Neural cell (in vitro differentiated cells): ENCODE results near the gene CPAMD8. TPM values are rescaled to one million over a fixed set of nuclear protein-coding genes. Genes with fewer than 3 reads are reported as not detected.
"Not testable (repeated sequence)": the region's sequence is repeated elsewhere in the genome, so short reads cannot be mapped to it uniquely, and the experiment has no call there.

Experiments used
- H2AFZ ChIP-seq: fragments of 200-600, 300-800 bp; sonication (generic), shearing (Covaris generic); 2 replicates; pipeline ENCODE4 v1.6.0; 2014; ENCODE audit warnings: low read depth, mild to moderate bottlenecking, antibody characterized with exemption, low read length, moderate library complexity
- H3F3A ChIP-seq: fragments of 200-600 bp; shearing (Covaris generic); 2 replicates; pipeline ENCODE4 v1.6.1; 2016; ENCODE audit warnings: mild to moderate bottlenecking, moderate library complexity, mixed read lengths, antibody characterized with exemption, low read length; ENCODE audit not compliant: insufficient read depth, poor library complexity, severe bottlenecking
- H3K27ac ChIP-seq: fragments of 200-600, 300-800 bp; sonication (generic), shearing (Covaris generic); 2 replicates; pipeline ENCODE4 v1.5.1; 2014; ENCODE audit warnings: mild to moderate bottlenecking, low read length, moderate library complexity
- H3K27me3 ChIP-seq: fragments of 300-800, 200-600 bp; sonication (generic), shearing (Covaris generic); 2 replicates; pipeline ENCODE4 v1.6.0; 2014; ENCODE audit warnings: mild to moderate bottlenecking, low read depth, low read length, moderate library complexity; ENCODE audit not compliant: insufficient read depth
- H3K36me3 ChIP-seq: fragments of 300-800, 200-600 bp; sonication (generic), shearing (Covaris generic); 2 replicates; pipeline ENCODE4 v1.5.1; 2014; ENCODE audit warnings: mild to moderate bottlenecking, antibody characterized with exemption, low read length, moderate library complexity; ENCODE audit not compliant: insufficient read depth
- H3K4me2 ChIP-seq: fragments of 300-800, 200-600 bp; sonication (generic), shearing (Covaris generic); 2 replicates; pipeline ENCODE4 v1.6.0; 2014; ENCODE audit warnings: mild to moderate bottlenecking, low read length
- H3K4me3 ChIP-seq: fragments of 300-800, 200-600 bp; sonication (generic), shearing (Covaris generic); 2 replicates; pipeline ENCODE4 v1.5.1; 2014; ENCODE audit warnings: mild to moderate bottlenecking, low read length, moderate library complexity
- H3K79me2 ChIP-seq: fragments of 200-600 bp; shearing (Covaris generic); replicated peaks from 2 replicates; pipeline ENCODE4 v1.6.0; 2014; ENCODE audit warnings: mild to moderate bottlenecking, low read length, moderate library complexity; ENCODE audit not compliant: insufficient read depth
- H3K9ac ChIP-seq: fragments of 300-800, 200-600 bp; sonication (generic), shearing (Covaris generic); 2 replicates; pipeline ENCODE4 v1.6.1; 2016; ENCODE audit warnings: mild to moderate bottlenecking, low read length, mixed read lengths
- H3K9me2 ChIP-seq: fragments of 200-600 bp; shearing (Covaris generic); 2 replicates; pipeline ENCODE4 v1.6.1; 2016; ENCODE audit warnings: mild to moderate bottlenecking, low read length, mixed read lengths; ENCODE audit not compliant: insufficient read depth
- H3K9me3 ChIP-seq: fragments of 200-600, 300-800 bp; sonication (generic), shearing (Covaris generic); 2 replicates; pipeline ENCODE4 v1.6.1; 2016; ENCODE audit warnings: mild to moderate bottlenecking, mixed run types, low read length, moderate library complexity, mixed read lengths
- H4K20me1 ChIP-seq: fragments of 200-600 bp; shearing (Covaris generic); 2 replicates; pipeline ENCODE4 v1.6.1; 2016; ENCODE audit warnings: mild to moderate bottlenecking, mixed run types; ENCODE audit not compliant: insufficient read depth
- EP300 ChIP-seq: fragments of 450-650 bp; conservative IDR thresholded peaks from 2 replicates; pipeline ENCODE4 v1.6.1; 2014; ENCODE audit warnings: antibody characterized with exemption, mild to moderate bottlenecking, moderate library complexity; ENCODE audit not compliant: poor library complexity, severe bottlenecking
- EZH2 ChIP-seq: fragments of 200-600, 300-800 bp; shearing (Covaris generic), sonication (generic); IDR thresholded peaks from 2 replicates; pipeline ENCODE4 v1.6.1; 2014; ENCODE audit warnings: antibody characterized with exemption, low read length, borderline replicate concordance, mild to moderate bottlenecking; ENCODE audit not compliant: insufficient read depth, poor library complexity, severe bottlenecking
- MXI1 ChIP-seq: fragments of 450-650 bp; conservative IDR thresholded peaks from 2 replicates; pipeline ENCODE4 v1.6.1; 2014; ENCODE audit warnings: antibody characterized with exemption, mild to moderate bottlenecking; ENCODE audit not compliant: poor library complexity, severe bottlenecking
- POLR2AphosphoS5 ChIP-seq: IDR thresholded peaks from 2 replicates; pipeline ENCODE4 v1.6.1; 2012
- RAD21 ChIP-seq: fragments of 450-650 bp; conservative IDR thresholded peaks from 2 replicates; pipeline ENCODE4 v1.6.1; 2014; ENCODE audit warnings: antibody characterized with exemption, mild to moderate bottlenecking, moderate library complexity
- SMC3 ChIP-seq: fragments of 450-650 bp; conservative IDR thresholded peaks from 2 replicates; pipeline ENCODE4 v1.6.1; 2014; ENCODE audit warnings: antibody characterized with exemption, mild to moderate bottlenecking, moderate library complexity; ENCODE audit not compliant: poor library complexity
- TAF1 ChIP-seq: IDR thresholded peaks from 2 replicates; pipeline ENCODE4 v1.6.1; 2012; ENCODE audit warnings: low read depth
- polyA plus RNA-seq: library from polyadenylated mRNA; depleted of rRNA; stranded (reverse); fragments of >200 nt; gene quantifications from 2 replicates; pipeline ENCODE4 v1.2.3, GENCODE V29; 2014
- TF ChIP-seq, protein P1 (sequence below): IDR thresholded peaks from 2 replicates; pipeline ENCODE4 v1.6.1; 2012; ENCODE audit warnings: borderline replicate concordance

CPAMD8 gene
- polyA plus RNA-seq, 1 donor from 2014 or later: 1.9 TPM

DNA sequence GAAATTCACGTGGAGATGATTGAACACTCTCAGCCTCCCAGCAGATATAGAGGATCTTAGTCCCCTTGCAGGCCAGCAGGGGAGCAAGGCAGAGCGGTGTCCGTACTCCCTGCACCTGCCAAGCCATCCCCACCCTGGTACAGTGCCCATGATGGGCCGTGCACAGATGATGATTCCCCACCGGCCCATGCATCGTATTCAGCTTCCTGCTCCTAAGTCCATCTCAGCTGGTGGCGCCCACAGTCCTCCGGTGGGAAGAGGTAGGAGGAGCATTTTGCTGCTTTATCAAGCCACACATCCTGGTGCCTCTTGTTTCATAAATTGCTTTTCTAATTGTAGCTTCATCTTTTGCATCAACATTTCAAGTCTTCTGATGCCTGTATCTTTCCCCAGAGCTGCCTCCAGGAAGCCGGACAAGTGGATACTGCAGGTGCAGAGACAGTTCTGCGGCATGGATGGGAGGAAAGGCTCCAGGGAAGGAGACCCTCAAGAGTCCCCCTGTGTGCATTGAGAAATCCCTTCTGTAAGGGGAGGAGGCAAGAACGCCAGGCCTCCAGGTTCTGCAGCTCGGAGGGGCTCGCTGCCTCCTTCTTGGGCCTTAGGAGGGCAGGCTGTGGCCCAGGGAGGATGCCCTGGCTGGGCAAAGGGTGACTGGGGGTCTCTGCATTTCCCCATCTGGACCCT is 82.5 kb downstream of the CPAMD8 start:
- Histone ChIP-seq H3K4me2 (no peak overlapping the region), H3F3A (no peaks in the 10 kb centered on the region), H3K27me3 (no peaks in the 10 kb centered on the region), H3K9me3 (no peaks in the 10 kb centered on the region), H3K9me2 (no peaks in the 10 kb centered on the region), H3K4me3 (no peak overlapping the region), H3K79me2 (no peaks in the 10 kb centered on the region), H3K9ac (no peak overlapping the region), H2AFZ (no peak overlapping the region), H4K20me1 (no peaks in the 10 kb centered on the region), H3K27ac (no peak overlapping the region), H3K36me3 (no peaks in the 10 kb centered on the region)
- TF ChIP-seq EZH2 (no peak), EP300 (no peak), POLR2AphosphoS5 (no peak), RAD21 (no peak), TAF1 (no peak)

DNA sequence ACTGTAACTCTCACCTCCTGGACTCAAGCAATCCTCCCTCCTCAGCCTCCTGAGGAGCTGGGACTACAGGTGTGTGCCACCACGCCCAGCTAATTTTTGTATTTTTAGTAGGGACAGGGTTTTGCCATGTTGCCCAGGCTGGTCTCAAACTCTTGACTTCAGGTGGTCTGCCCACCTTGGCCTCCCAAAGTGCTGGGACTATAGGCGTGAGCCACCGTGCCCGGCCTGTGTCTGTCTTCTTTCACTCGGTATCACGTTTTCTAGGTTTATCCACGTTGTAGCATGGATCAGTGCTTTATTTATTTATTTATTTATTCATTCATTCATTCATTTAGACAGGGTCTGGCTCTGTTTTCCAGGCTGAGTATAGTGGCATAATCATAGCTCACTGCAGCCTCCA is 83.5 kb downstream of the CPAMD8 start:
- H3K27me3 ChIP-seq, H3K9me3 ChIP-seq, H3K4me2 ChIP-seq, H3K36me3 ChIP-seq, H3K4me3 ChIP-seq, H3K9ac ChIP-seq, H3F3A ChIP-seq, H3K79me2 ChIP-seq, H3K9me2 ChIP-seq, H4K20me1 ChIP-seq, H2AFZ ChIP-seq, H3K27ac ChIP-seq: not testable (repeated sequence)

DNA sequence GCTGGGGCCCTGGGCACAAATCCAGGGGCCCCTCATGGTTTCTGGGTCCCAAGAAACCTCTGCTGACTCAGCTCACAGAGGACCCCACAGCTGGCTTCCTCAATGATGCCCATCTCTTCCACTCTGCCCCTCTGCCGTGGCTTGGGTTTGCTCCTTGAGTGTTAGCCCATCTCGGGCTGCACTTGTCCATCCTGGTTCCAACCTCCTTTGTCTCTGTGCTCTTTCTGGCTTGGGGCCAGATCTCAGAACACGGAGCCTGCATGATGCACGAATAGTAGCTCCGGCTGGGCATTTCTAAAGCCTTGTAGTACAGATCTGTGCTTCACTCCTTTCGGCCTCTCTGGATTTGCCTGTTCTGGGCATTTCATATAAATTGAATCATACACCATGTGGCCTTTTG is 84.0 kb downstream of the CPAMD8 start:
- H3F3A ChIP-seq: no peaks in the 10 kb centered on the region
- H3K4me2 ChIP-seq: no peak overlapping the region
- TF ChIP-seq RAD21: no peak
- TF ChIP-seq EZH2: no peak
- no peak for TF ChIP-seq EP300
- TF ChIP-seq MXI1: no peak
- no peak for TF ChIP-seq SMC3
- no peak for TF ChIP-seq TAF1
- TF ChIP-seq, protein P1, sequence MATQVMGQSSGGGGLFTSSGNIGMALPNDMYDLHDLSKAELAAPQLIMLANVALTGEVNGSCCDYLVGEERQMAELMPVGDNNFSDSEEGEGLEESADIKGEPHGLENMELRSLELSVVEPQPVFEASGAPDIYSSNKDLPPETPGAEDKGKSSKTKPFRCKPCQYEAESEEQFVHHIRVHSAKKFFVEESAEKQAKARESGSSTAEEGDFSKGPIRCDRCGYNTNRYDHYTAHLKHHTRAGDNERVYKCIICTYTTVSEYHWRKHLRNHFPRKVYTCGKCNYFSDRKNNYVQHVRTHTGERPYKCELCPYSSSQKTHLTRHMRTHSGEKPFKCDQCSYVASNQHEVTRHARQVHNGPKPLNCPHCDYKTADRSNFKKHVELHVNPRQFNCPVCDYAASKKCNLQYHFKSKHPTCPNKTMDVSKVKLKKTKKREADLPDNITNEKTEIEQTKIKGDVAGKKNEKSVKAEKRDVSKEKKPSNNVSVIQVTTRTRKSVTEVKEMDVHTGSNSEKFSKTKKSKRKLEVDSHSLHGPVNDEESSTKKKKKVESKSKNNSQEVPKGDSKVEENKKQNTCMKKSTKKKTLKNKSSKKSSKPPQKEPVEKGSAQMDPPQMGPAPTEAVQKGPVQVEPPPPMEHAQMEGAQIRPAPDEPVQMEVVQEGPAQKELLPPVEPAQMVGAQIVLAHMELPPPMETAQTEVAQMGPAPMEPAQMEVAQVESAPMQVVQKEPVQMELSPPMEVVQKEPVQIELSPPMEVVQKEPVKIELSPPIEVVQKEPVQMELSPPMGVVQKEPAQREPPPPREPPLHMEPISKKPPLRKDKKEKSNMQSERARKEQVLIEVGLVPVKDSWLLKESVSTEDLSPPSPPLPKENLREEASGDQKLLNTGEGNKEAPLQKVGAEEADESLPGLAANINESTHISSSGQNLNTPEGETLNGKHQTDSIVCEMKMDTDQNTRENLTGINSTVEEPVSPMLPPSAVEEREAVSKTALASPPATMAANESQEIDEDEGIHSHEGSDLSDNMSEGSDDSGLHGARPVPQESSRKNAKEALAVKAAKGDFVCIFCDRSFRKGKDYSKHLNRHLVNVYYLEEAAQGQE: no peak
- no peak overlapping the region for H3K9ac ChIP-seq
- no peak overlapping the region for H3K27ac ChIP-seq
- no peaks in the 10 kb centered on the region for H3K27me3 ChIP-seq
- H3K36me3 ChIP-seq: no peaks in the 10 kb centered on the region
- no peak overlapping the region for H2AFZ ChIP-seq
- H3K9me2 ChIP-seq: no peaks in the 10 kb centered on the region
- H4K20me1 ChIP-seq: no peaks in the 10 kb centered on the region
- no peaks in the 10 kb centered on the region for H3K9me3 ChIP-seq
- no peak overlapping the region for H3K4me3 ChIP-seq
- H3K79me2 ChIP-seq: no peaks in the 10 kb centered on the region
